WERI-Rb-1 (cell line): ENCODE results near the gene LARP4.

Experiments used
- DNase-seq: peaks from one replicate; pipeline ENCODE4 v3.0.0-alpha.2; 2020
- H3K27ac ChIP-seq: fragments of 250-450 bp; sonication (Bioruptor Pico); 2 replicates; pipeline ENCODE4 v1.5.1; 2020; ENCODE audit warnings: mild to moderate bottlenecking, moderate library complexity
- H3K27me3 ChIP-seq: fragments of 250-450 bp; sonication (Bioruptor Pico); 2 replicates; pipeline ENCODE4 v1.5.1; 2021; ENCODE audit warnings: mild to moderate bottlenecking, low read depth, moderate library complexity; ENCODE audit not compliant: insufficient read depth, severe bottlenecking
- H3K36me3 ChIP-seq: fragments of 250-450 bp; sonication (Bioruptor Pico); 2 replicates; pipeline ENCODE4 v1.5.1; 2020; ENCODE audit warnings: mild to moderate bottlenecking, moderate library complexity
- H3K4me3 ChIP-seq: 2 replicates; pipeline ENCODE4 v1.5.1; 2011; ENCODE audit warnings: low read depth, mild to moderate bottlenecking, control low read depth, low read length
- H3K9me3 ChIP-seq: fragments of 250-450 bp; sonication (Bioruptor Pico); 2 replicates; pipeline ENCODE4 v1.5.1; 2021; ENCODE audit warnings: mild to moderate bottlenecking, moderate library complexity; ENCODE audit not compliant: severe bottlenecking
- CTCF ChIP-seq: IDR thresholded peaks from 2 replicates; pipeline ENCODE4 v1.5.1; 2011; ENCODE audit warnings: low read depth, mild to moderate bottlenecking, control low read depth, inconsistent platforms, low read length

Gene LARP4

DNA sequence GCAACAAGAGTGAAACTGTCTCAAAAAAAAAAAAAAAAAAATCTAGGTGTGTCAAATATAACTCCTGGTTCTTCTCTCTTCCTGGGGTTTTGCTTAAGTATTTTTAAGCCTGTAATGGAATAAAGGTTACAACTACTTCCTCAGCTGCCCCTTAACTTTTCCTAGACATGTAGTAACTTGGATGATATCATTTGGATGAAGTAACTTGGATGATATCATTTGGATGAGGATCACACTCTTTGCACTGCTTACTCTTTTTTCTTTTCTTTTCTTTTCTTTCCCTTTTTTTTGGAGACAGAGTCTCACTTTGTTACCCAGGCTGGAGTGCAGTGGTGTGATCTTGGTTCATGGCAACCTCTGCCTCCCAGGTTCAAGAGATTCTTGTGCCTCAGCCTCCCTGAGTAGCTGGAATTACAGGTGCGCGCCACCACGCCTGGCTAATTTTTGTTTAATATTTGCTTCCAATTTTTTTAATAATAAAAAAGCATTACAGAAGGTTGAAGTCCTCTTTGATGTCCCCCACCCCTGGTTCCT, 3.5 kb upstream of the LARP4 start:
- H3K9me3 ChIP-seq, result no peaks in the 10 kb centered on the region
- no peak overlapping the region for H3K4me3 ChIP-seq
- no peak for DNase-seq
- H3K27me3 ChIP-seq, result no peaks in the 10 kb centered on the region
- TF ChIP-seq CTCF, result no peak
- H3K36me3 ChIP-seq, result no peaks in the 10 kb centered on the region
- H3K27ac ChIP-seq, result no peak overlapping the region

DNA sequence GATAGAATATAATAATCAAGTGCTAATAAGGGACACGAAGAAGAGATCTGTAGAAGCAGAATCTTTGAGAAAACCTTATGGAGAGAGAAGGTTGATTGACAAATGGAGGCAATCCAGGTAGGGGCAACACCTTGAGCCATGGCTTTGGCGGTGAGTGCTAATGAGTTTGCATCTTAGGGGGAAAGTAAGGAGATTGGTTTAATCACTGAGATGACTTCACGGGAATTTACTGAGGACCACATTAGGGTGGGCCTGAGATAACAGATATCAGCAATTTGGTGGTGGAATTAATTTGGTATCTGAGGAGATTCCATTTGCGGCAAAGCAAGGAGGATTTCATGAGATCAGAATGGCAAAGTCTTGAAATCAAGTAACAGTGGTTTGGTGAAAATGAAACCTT, 1.8 kb upstream of the LARP4 start:
- H3K27me3 ChIP-seq, result no peaks in the 10 kb centered on the region
- H3K27ac ChIP-seq, result no peak overlapping the region
- H3K36me3 ChIP-seq, result no peaks in the 10 kb centered on the region; the same call in 1 of the 2 replicates
- TF ChIP-seq CTCF, result no peak
- no peak for DNase-seq
- H3K9me3 ChIP-seq, result no peaks in the 10 kb centered on the region
- no peak overlapping the region for H3K4me3 ChIP-seq

DNA sequence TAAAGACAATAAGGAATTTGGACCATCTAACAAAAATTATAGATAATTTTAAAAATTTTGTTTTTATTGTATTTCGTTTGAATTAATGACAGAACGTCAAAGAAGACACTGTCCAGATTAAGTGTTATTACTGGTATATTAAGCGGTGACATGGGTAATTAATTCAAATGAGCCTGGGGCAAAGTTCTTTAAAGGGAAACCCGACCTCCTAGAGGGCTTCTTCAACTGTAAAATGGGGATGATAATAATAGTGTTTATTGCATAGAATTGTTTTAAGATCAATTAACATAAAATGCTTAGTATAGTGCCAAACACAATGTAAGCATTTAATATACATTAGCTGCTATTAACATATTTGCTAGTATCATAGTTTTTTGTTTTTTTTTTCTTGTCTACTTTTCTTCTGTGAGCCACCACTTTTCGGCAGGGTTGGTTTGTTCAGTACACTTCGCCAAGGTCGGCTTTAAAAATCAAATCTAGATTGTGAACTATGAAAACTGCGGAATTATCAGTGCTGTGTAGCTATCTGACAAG, 514 bp upstream of the LARP4 start:
- Histone ChIP-seq H3K9me3 (no peaks in the 10 kb centered on the region), H3K36me3 (no peaks in the 10 kb centered on the region; the same call in 1 of the 2 replicates), H3K27me3 (no peaks in the 10 kb centered on the region), H3K27ac (peak overlapping the region; percentile 86), H3K4me3 (peak overlapping the region; percentile 98)
- TF ChIP-seq CTCF, result no peak
- no peak for DNase-seq

DNA sequence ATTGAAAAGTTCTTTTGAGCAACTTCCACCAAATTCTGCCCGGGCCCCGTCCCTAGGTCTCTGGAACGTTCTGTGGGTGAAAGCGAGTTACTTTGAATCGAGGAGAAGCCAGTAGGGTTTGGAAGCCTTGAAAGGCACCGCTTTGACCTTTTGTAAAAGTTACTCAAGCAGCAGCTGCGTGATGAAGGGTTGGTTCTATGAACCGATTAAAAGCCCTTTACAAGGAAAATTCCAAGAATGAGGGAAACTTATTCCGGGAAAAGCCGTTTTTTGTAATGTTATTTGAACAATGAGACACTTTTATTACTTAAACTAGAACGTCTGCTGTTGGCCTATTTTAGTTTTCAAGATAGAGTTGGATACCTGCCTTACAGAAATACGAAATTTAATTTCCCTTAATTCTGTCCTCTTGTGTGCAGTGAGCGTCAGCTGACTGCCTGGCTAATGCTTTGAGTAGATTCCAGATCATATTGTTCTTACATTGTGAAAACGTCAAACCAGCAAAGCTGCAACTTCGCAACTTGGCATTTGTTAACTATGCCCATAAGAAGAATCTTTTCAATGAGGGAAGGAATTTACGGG, 906 bp downstream of the LARP4 start:
- TF ChIP-seq CTCF, result no peak
- peak overlapping the region; percentile 98 for H3K4me3 ChIP-seq
- no peaks in the 10 kb centered on the region; the same call in 1 of the 2 replicates for H3K36me3 ChIP-seq
- DNase-seq, result no peak
- no peaks in the 10 kb centered on the region for H3K27me3 ChIP-seq
- H3K9me3 ChIP-seq, result no peaks in the 10 kb centered on the region
- peak overlapping the region; percentile 86 for H3K27ac ChIP-seq

DNA sequence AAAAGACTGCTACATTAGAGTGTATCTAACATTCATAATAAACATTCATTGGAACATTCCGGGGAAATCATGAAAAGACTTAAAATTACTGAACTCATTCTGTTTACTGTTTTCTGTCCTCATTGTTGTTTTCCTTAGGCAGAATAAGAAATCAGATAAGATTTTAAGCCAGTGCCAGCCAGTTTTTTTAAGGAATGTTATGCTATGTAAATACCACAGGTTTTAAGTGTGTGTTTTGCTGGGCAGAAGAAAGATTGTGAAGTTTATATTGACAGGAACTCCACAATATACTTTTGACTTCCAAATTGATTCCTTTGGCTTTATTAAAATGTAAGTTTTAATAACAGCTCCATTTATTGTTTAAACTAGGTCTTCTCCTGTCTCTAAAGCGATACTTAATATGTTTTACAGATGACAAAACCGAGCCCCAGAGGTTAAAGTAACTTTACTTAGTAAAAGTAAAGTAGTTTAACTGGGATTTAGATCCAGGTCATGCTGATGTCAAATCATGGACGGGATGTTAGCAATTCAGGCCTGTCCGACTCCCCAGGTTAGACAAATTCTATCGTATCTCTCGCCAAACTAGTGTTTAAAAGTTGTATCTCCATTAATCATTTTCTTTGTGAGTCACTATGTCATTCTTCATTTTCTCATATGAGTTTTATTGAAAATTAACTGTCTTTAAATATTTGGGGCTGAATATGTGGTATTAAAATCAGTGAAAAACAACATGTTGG, 1.7 kb downstream of the LARP4 start:
- no peak overlapping the region for H3K27ac ChIP-seq
- H3K9me3 ChIP-seq, result no peaks in the 10 kb centered on the region
- no peak for DNase-seq
- no peaks in the 10 kb centered on the region; the same call in 1 of the 2 replicates for H3K36me3 ChIP-seq
- TF ChIP-seq CTCF, result no peak
- H3K4me3 ChIP-seq, result peak overlapping the region; percentile 98
- H3K27me3 ChIP-seq, result no peaks in the 10 kb centered on the region
